HG03045 (cell line): ENCODE results near the gene INAFM2.

Source experiments
- ATAC-seq: cut with Tn5 transposase; IDR thresholded peaks from one replicate; pipeline ENCODE4 v1.9.1; 2021; ENCODE audit warnings: mild to moderate bottlenecking, moderate library complexity; ENCODE audit not compliant: unreplicated experiment

Gene INAFM2

DNA sequence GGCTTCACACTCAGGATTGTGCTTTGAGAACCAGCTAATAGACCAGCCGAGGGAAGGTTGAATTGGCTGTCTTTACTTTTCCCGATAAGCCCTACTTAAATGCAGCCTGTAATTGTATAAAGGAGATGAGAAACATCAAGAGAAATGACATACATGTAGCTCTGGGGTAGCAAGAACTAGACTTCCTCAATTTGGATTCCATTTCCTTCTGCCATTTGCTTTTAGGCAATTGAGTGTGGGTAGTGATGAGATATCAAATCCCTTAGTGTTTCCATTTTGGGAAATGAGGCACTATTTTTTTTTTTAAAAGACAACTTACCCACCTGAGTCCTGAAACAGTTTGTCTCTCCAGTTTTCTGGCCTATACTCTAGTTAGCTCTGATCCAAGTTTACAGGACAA, 2.2 kb downstream of the INAFM2 start:
- ATAC-seq: no peak

- ATAC-seq: no peak
These were observed 4.0 kb downstream of the INAFM2 start for GRCh38 chr15:40327457-40327856.

GRCh38 chr15:40328176-40328575, 4.7 kb downstream of the INAFM2 start:
- ATAC-seq: no peak

DNA sequence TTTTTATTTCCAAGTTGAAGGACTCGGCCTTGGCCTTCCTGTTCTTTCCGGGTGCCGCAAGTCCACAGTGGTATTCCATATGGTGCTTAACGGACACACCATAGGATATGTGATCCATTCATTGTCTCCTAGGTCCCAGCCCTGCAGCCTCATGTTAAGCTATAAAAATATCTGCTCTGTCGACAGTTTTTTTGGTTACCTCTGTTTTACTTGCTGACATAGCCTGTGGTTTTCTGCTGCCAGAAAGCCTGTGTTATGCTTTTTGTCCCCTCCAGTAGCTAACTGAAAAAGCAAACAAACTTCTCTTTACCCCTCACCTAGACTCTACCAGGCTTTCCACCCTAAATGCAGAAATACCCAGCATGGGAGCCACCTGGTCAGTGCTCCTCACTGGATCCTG, 5.3 kb downstream of the INAFM2 start:
- ATAC-seq: no peak

DNA sequence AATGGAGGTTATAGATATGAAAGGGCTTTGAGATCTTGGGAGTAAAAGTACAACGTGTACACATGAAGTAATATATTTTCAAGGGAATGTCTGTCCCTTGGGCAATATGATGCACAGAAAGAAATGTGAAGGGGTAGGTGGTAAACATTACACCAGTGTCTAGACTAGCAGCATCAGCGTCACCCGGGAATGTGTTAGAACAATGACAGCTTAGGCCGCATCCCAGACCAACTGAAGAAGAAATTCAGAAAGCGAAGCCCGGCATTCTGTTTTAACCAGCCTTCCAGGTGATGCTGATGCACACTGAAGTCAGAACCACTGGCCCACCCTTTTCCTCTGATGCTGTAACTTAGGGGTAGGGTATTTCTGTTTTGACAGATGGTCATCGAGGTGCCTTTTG, 6.3 kb downstream of the INAFM2 start:
- no peak for ATAC-seq

GRCh38 chr15:40330368-40330836, 6.9 kb downstream of the INAFM2 start:
- no peak for ATAC-seq

DNA sequence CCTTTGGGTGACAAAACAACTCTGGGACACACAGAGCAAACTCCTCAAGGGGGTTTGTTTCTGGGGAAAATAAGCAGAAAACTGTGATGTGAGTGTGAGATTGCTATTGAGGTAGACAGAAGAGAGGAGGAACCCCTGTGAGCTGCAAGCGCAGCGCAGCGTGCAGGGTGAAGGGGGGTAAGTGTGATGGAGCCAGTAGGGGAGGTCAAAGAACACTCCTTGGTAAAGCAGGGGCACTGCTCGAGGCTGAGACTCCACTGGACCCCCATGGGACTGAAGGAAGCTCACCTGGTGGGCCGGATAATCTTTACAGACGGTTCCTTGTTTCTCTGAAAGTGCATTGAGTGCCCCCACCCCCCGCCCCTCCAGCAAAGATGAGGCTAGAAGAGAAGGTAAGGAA, 7.5 kb downstream of the INAFM2 start:
- no peak for ATAC-seq

DNA sequence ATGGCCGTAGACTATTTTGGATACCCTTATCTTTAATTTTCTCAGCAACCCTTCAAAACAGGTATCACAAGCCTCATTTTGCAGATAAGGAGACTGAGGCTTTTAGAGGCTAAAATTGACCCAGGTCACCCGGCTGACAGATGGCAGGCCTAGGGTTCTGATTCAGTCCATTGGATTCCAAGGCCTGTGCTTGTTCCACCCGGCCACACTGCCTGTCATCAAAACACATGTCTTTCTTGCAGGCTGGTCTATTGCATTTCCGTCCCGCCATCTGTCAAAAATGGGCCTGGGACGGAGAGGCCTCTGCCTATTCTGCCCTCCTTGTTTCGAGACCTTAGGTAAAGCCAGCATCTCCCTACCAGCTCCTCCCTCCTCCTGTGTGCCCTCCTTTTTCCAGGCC, 8.1 kb downstream of the INAFM2 start:
- no peak for ATAC-seq

- ATAC-seq: no peak
These were observed 8.8 kb downstream of the INAFM2 start for GRCh38 chr15:40332113-40332781.

DNA sequence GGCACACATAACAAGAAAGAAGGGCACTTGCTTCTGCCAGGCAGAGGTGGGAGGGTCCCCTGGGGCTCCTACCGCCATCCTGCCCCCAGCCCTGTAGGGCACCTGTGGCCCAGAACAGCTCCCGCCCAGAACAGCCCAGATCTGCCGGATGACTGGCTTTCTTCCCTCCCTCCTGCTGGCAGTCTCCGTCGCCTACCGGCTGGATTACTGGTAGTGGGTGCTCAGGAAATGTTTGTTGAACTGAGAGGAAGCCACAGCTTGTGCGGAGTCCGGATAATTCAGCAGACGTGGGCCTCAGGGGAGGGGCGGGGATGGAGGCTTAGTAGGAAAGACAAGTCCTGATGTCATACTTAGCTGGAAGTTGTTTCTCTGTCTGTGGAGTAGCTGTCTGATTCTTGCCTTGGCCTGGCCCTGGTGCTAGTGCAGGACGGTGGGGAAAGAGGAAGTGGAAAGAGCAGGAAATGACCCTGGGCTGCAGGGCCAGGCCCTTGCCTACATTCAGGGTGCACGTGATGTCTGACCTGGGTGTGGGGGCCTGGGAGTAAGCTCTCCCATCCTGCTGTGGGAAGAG, 10.5 kb downstream of the INAFM2 start:
- ATAC-seq: no peak

GRCh38 chr15:40334541-40334940, 11.0 kb downstream of the INAFM2 start:
- no peak for ATAC-seq

- no peak for ATAC-seq
These were observed 11.7 kb downstream of the INAFM2 start for GRCh38 chr15:40334941-40335795.

GRCh38 chr15:40335938-40336743, 12.6 kb downstream of the INAFM2 start:
- ATAC-seq: no peak

DNA sequence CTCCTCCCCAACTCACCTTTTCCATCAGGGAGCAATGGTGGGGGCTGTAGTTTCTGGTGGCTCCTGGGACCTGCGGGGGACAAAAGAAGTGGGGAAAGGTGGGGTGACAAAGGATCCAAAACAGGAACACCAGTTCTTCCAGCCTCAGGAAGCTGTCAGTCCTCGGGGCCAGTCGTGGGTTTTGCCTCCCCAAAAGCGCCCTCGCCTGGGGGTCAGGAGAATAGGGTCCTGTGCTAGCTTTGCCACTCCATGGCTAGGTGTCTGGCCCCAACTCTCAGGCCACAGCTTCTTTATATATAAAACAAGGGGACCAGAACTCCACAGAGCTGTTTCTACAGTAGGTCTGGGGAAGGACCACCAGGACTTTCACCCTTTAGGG, 13.2 kb downstream of the INAFM2 start:
- no peak for ATAC-seq

GRCh38 chr15:40337597-40337996, 14.1 kb downstream of the INAFM2 start:
- ATAC-seq: no peak

GRCh38 chr15:40338041-40338657, 14.7 kb downstream of the INAFM2 start:
- ATAC-seq: no peak

DNA sequence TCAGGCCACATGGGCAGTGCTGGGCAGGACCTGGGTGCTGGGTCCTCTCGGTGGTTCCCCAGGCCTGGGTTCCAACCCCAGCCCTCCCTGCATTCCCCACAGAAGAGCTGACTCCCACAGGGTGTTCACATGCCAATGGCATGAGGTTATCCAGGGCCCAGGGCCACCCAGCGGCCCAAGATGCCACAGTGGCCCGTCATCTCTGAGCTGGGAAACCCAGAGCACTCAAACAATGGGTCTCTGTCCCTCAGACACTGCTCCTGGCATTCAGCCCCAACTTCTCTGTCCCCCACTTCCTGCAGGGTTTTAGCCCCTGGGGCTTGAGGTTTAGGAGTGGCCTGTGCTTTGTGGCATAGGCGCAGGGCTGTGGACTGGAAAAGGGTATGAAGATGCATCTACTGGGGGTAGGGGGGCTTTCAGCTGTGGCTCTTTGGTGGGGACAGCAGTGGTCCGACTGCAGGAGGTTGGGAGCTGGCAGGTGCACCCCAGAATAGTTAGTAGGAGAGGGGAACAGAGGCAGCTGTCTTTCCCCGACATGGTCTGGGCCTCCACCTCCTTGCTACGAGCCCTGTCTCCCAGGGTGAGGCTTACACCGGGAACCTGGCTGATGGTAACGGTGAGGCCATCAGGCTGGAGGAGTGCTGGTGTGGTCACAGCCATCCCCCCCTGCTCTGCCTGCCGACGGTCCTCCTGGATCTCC, 15.6 kb downstream of the INAFM2 start:
- no peak for ATAC-seq

GRCh38 chr15:40339621-40339945, 16.1 kb downstream of the INAFM2 start:
- no peak for ATAC-seq

GRCh38 chr15:40340038-40340739, 16.7 kb downstream of the INAFM2 start:
- no peak for ATAC-seq
